Measurements from ENCODE around the gene ADCK1.
"Not testable (repeated sequence)": the region's sequence is repeated elsewhere in the genome, so short reads cannot be mapped to it uniquely, and the experiment has no call there.

Gene ADCK1

GRCh38 chr14:77799863-77800730 is at the start of gene ADCK1:
Gene ADCK1 (plus strand): TSS chr14:77800109. CDS start chr14:77818979, 18,870 bp downstream.
- DNase-seq: peak; percentile 16

- DNase-seq: no peak
These were observed 47.6 kb upstream of the ADCK1 start for GRCh38 chr14:77752266-77752665.

- no peak for DNase-seq
These were observed 47.0 kb upstream of the ADCK1 start for GRCh38 chr14:77752799-77753516.

GRCh38 chr14:77760381-77761204 is 39.3 kb upstream of the ADCK1 start, which contains the start of gene SNW1:
Gene SNW1 (minus strand): TSS chr14:77761156. CDS start chr14:77761127, 29 bp downstream.
- no peak for DNase-seq

GRCh38 chr14:77761205-77761931 is 38.5 kb upstream of the ADCK1 start:
- peak; percentile 75 for DNase-seq

GRCh38 chr14:77763316-77763715 is 36.6 kb upstream of the ADCK1 start:
- DNase-seq: no peak

- DNase-seq: no peak
These were observed 35.9 kb upstream of the ADCK1 start for GRCh38 chr14:77763978-77764377.

GRCh38 chr14:77768442-77769069 is 31.4 kb upstream of the ADCK1 start:
- not testable (repeated sequence) for DNase-seq

GRCh38 chr14:77773966-77774365 is 25.9 kb upstream of the ADCK1 start:
- not testable (repeated sequence) for DNase-seq

- no peak for DNase-seq
These were observed 17.7 kb upstream of the ADCK1 start for GRCh38 chr14:77782202-77782601.

GRCh38 chr14:77786148-77786547 is 13.8 kb upstream of the ADCK1 start:
- DNase-seq: no peak

GRCh38 chr14:77790566-77791224 is 9.2 kb upstream of the ADCK1 start:
- DNase-seq: no peak

- DNase-seq: no peak
These were observed 8.7 kb upstream of the ADCK1 start for GRCh38 chr14:77791225-77791600.

GRCh38 chr14:77793255-77793654 is 6.7 kb upstream of the ADCK1 start:
- DNase-seq: not testable (repeated sequence)

GRCh38 chr14:77794357-77794756 is 5.6 kb upstream of the ADCK1 start:
- DNase-seq: no peak

GRCh38 chr14:77799456-77799855 is 453 bp upstream of the ADCK1 start:
- DNase-seq: not testable (repeated sequence)

- no peak for DNase-seq
These were observed 905 bp downstream of the ADCK1 start for GRCh38 chr14:77800814-77801213.

GRCh38 chr14:77804592-77804991 is 4.7 kb downstream of the ADCK1 start:
- no peak for DNase-seq

- no peak for DNase-seq
These were observed 5.8 kb downstream of the ADCK1 start for GRCh38 chr14:77805706-77806105.

GRCh38 chr14:77808250-77808649 is 8.3 kb downstream of the ADCK1 start:
- no peak for DNase-seq

GRCh38 chr14:77809011-77809410 is 9.1 kb downstream of the ADCK1 start:
- no peak for DNase-seq

All from SIG-M5 (cell line).